GM12878 (cell line): ENCODE results near the gene EZH2. TPM values are rescaled to one million over a fixed set of nuclear protein-coding genes. Genes with fewer than 3 reads are reported as not detected.
A peak's percentile ranks its signal among the peaks of the same experiment; 100 is the strongest.

ENCODE experiments used
- ATAC-seq: fragments of 200-7000 bp; cut with Tn5 transposase; 3 replicates; pipeline ENCODE4 v1.9.1; 2020; ENCODE audit warnings: mild to moderate bottlenecking, moderate library complexity
- BruUV-seq: library from RNA; stranded (reverse); fragments of 400-500 nt; replicated peaks from 2 replicates; lab custom pipeline; 2021; lab: Mats Ljungman, UMichigan
- CTCF ChIA-PET: fragments of 300-600 bp; sonication (Branson Sonifier 250); formaldehyde crosslinking; extraction: SDS; loops from one replicate; lab custom pipeline; 2021; ENCODE audit warnings: inconsistent platforms; lab: Yijun Ruan, JAX
- POLR2A ChIA-PET: fragments of 350-600 bp; formaldehyde crosslinking; extraction: SDS; loops from one replicate; lab custom pipeline; 2021; ENCODE audit warnings: inconsistent platforms; lab: Charles Lee
- RAD21 ChIA-PET: fragments of 300-600 bp; sonication (Branson Sonifier 250); formaldehyde crosslinking; loops from one replicate; lab custom pipeline; 2023; ENCODE audit warnings: antibody characterized with exemption; ENCODE audit not compliant: unreplicated experiment; lab: Charles Lee
- SMC1A ChIA-PET: fragments of 300-600 bp; sonication (Branson Sonifier 250); formaldehyde crosslinking; loops from one replicate; lab custom pipeline; 2023; ENCODE audit not compliant: unreplicated experiment, uncharacterized antibody; lab: Charles Lee
- DNase-seq: peaks from one replicate; pipeline ENCODE4 v3.0.0-alpha.2; 2011; ENCODE audit warnings: low read depth, low spot score
- FAIRE-seq: peaks from 3 replicates; lab custom pipeline; 2011; peaks lifted over from hg19 to GRCh38; lab: Jason Lieb, UNC
- H2AFZ ChIP-seq: 2 replicates; pipeline ENCODE4 v1.6.0; 2011; ENCODE audit warnings: low read depth, low read length, control low read depth; ENCODE audit not compliant: control insufficient read depth
- H3K27ac ChIP-seq: 2 replicates; pipeline ENCODE4 v1.5.1; 2011; ENCODE audit warnings: control low read depth; ENCODE audit not compliant: control insufficient read depth, insufficient read depth
- H3K27me3 ChIP-seq, 2 experiments: replicated peaks in 1 of 2; 2 replicates each; pipeline versions ENCODE4 v1.6.0 to v1.6.1; 2011; ENCODE audit warnings: low read length in 1 of 2; ENCODE audit not compliant: control insufficient read depth in 2 of 2, insufficient read depth in 2 of 2
- H3K36me3 ChIP-seq, 2 experiments: 2 replicates each; pipeline ENCODE4 v1.5.1; 2011; ENCODE audit warnings: low read length in 1 of 2; ENCODE audit not compliant: control insufficient read depth in 2 of 2, insufficient read depth in 2 of 2
- H3K4me1 ChIP-seq: 2 replicates; pipeline ENCODE4 v1.6.1; 2011; ENCODE audit warnings: mild to moderate bottlenecking, low read length, moderate library complexity, mixed read lengths; ENCODE audit not compliant: control insufficient read depth, insufficient read depth
- H3K4me2 ChIP-seq: 2 replicates; pipeline ENCODE4 v1.6.0; 2011; ENCODE audit warnings: control low read depth; ENCODE audit not compliant: control insufficient read depth, insufficient read depth
- H3K4me3 ChIP-seq: fragments of 200-600 bp; sonication (generic); 2 replicates; pipeline ENCODE4 v1.5.1; 2016
- H3K79me2 ChIP-seq: 2 replicates; pipeline ENCODE4 v1.6.0; 2011; ENCODE audit warnings: low read length; ENCODE audit not compliant: control insufficient read depth, insufficient read depth
- H3K9ac ChIP-seq: 2 replicates; pipeline ENCODE4 v1.8.0; 2011; ENCODE audit warnings: low read length, control low read depth, mixed read lengths; ENCODE audit not compliant: control insufficient read depth, insufficient read depth
- H3K9me3 ChIP-seq: replicated peaks from 3 replicates; pipeline ENCODE4 v1.5.1; 2011; ENCODE audit warnings: mild to moderate bottlenecking, low read length; ENCODE audit not compliant: control insufficient read depth, insufficient read depth
- H4K20me1 ChIP-seq: 2 replicates; pipeline ENCODE4 v1.6.0; 2011; ENCODE audit not compliant: control insufficient read depth, insufficient read depth
- EED ChIP-seq: sonication (generic); IDR thresholded peaks from 2 replicates; pipeline ENCODE4 v1.6.1; 2016; ENCODE audit warnings: antibody characterized with exemption, low read depth
- ELK1 ChIP-seq: IDR thresholded peaks from 2 replicates; pipeline ENCODE4 v1.6.1; 2012; ENCODE audit warnings: low read depth, low read length, improper control_type of control experiment
- IKZF2 ChIP-seq, 2 experiments: fragments of 450-650 bp; IDR thresholded peaks; 2 replicates each; pipeline ENCODE4 v1.6.1; 2017; ENCODE audit warnings: mild to moderate bottlenecking in 2 of 2, moderate library complexity in 2 of 2
- MLLT1 ChIP-seq: fragments of 450-650 bp; IDR thresholded peaks from 2 replicates; pipeline ENCODE4 v1.6.1; 2016; ENCODE audit warnings: mild to moderate bottlenecking
- REST ChIP-seq: IDR thresholded peaks from 2 replicates; pipeline ENCODE4 v1.6.1; 2012; ENCODE audit warnings: mild to moderate bottlenecking, low read depth, low read length
- RUNX3 ChIP-seq: IDR thresholded peaks from 2 replicates; pipeline ENCODE4 v1.6.1; 2012; ENCODE audit warnings: low read length, inconsistent platforms
- SMC3 ChIP-seq: IDR thresholded peaks from 2 replicates; pipeline ENCODE4 v1.6.1; 2011; ENCODE audit warnings: low read length, improper control_type of control experiment, borderline replicate concordance
- TCF7 ChIP-seq: IDR thresholded peaks from 2 replicates; pipeline ENCODE4 v1.6.1; 2014; ENCODE audit warnings: antibody characterized with exemption, borderline replicate concordance
- ZSCAN29 ChIP-seq: fragments of 450-650 bp; IDR thresholded peaks from 2 replicates; pipeline ENCODE4 v1.6.1; 2017; ENCODE audit warnings: mild to moderate bottlenecking, moderate library complexity
- ZZZ3 ChIP-seq: IDR thresholded peaks from 2 replicates; pipeline ENCODE4 v1.6.1; 2011; ENCODE audit warnings: low read depth; ENCODE audit not compliant: control insufficient read depth, insufficient read length
- WGBS: methylation state at CpG from one replicate; pipeline ENCODE4 v1.1.6; 2016; ENCODE audit warnings: low lambda C conversion rate; ENCODE audit not compliant: insufficient replicate concordance, insufficient coverage; ENCODE audit errors: missing lambda C conversion rate; 5-methylcytosine and 5-hydroxymethylcytosine counted together
- in situ Hi-C: fragments of 300-500 bp; cut with MboI; formaldehyde crosslinking; loops from 9 replicates; pipeline ENCODE4 v1.14.3; 2018; ENCODE audit warnings: mixed read lengths
- intact Hi-C: fragments of 100-400 bp; cut with micrococcal nuclease; formaldehyde crosslinking; loops from one replicate; pipeline ENCODE4 v1.14.2; 2022; ENCODE audit not compliant: unreplicated experiment
- polyA plus RNA-seq, 11 experiments: library from polyadenylated mRNA; depleted of rRNA in 4 of 11; unstranded in 6 of 11; stranded (reverse) in 5 of 11; fragments of >200 nt; fragmentation: Nextera tagmentation in 4 of 11; fragmentation: Illumina TruSeq in 1 of 11; extraction: Ambion mirVana in 4 of 11; extraction: Trizol in 1 of 11; gene quantifications; 1 replicate in 1 of 11; 2 replicates in 10 of 11; pipeline versions ENCODE4 v1.2.1 to v1.2.3, GENCODE V29; 2011 to 2016; ENCODE audit warnings: inconsistent platforms in 2 of 11, missing spikeins in 2 of 11, low read depth in 1 of 11
- total RNA-seq, 4 experiments: library from RNA; depleted of rRNA in 3 of 4; stranded (reverse); fragments of >200 nt in 3 of 4; fragmentation: Illumina TruSeq in 1 of 4; extraction: Trizol in 1 of 4; gene quantifications; 2 replicates each; pipeline versions ENCODE4 v1.2.1 to v1.2.3, GENCODE V29; 2013 to 2021
- TF ChIP-seq, protein P1 (sequence below): fragments of 450-650 bp; IDR thresholded peaks from 2 replicates; pipeline ENCODE4 v1.6.1; 2017; ENCODE audit warnings: low read depth, mild to moderate bottlenecking, moderate library complexity

Gene EZH2
- total and polyA plus RNA-seq, 10 of the 15 experiments (the other 5 are each of a cell fraction or from before 2014, with no cell fraction given) = 19.4 to 69.6 (median 40.8) TPM

- no peaks in the 10 kb centered on the region for H3K9me3 ChIP-seq
- peak overlapping the region; percentile 59 for H2AFZ ChIP-seq
- 1% methylated on average over 12 of the region's 12 CpGs for WGBS
- H3K36me3 ChIP-seq = peaks cover 0 to 3% of the 10 kb centered on the region in 2 experiments; a peak in 1 of 4 replicates
- no TSS peak for BruUV-seq
- RAD21 ChIA-PET = interaction anchor here (1.4 to 1.5 kb wide), 4 partner anchors 10 to 80 kb away, joined by 4 to 7 read pairs (median 4); no protein-coding TSS in a partner anchor
- POLR2A ChIA-PET = interaction anchor here (0.8 to 1.7 kb wide), 6 partner anchors 9 to 183 kb away, joined by 3 to 14 read pairs (median 4); no protein-coding TSS in a partner anchor
- H4K20me1 ChIP-seq = no peaks in the 10 kb centered on the region
- DNase-seq (no peak), FAIRE-seq (peak; percentile 49), ATAC-seq (no peak)
- H3K79me2 ChIP-seq = peaks cover 68% of the 10 kb centered on the region
- in situ Hi-C loops = no loop called here
- no peaks in the 10 kb centered on the region for H3K27me3 ChIP-seq
- peak overlapping the region; percentile 72 for H3K9ac ChIP-seq
- peak overlapping the region; percentile 84 for H3K4me3 ChIP-seq
- peak overlapping the region; percentile 72 for H3K27ac ChIP-seq
- TF ChIP-seq ELK1 (no peak), ZZZ3 (no peak), RUNX3 (0 out of 2 replicates have a peak, but pooled peaks have one; percentile 7), MLLT1 (0 out of 2 replicates have a peak, but pooled peaks have one; percentile 25), EED (0 out of 2 replicates have a peak, but pooled peaks have one; percentile 14), SMC3 (no peak), TCF7 (no peak), REST (no peak), ZSCAN29 (no peak), IKZF2 (IDR thresholded peaks at IDR 0.05) (peak in 1 of 2 experiments; percentile 43; a peak in 1 of 4 replicates)
- TF ChIP-seq, protein P1, sequence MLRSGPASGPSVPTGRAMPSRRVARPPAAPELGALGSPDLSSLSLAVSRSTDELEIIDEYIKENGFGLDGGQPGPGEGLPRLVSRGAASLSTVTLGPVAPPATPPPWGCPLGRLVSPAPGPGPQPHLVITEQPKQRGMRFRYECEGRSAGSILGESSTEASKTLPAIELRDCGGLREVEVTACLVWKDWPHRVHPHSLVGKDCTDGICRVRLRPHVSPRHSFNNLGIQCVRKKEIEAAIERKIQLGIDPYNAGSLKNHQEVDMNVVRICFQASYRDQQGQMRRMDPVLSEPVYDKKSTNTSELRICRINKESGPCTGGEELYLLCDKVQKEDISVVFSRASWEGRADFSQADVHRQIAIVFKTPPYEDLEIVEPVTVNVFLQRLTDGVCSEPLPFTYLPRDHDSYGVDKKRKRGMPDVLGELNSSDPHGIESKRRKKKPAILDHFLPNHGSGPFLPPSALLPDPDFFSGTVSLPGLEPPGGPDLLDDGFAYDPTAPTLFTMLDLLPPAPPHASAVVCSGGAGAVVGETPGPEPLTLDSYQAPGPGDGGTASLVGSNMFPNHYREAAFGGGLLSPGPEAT = 0 out of 2 replicates have a peak, but pooled peaks have one; percentile 20
- H3K4me2 ChIP-seq = peak overlapping the region; percentile 92
- CTCF ChIA-PET = interaction anchor here (1.2 to 1.9 kb wide), 3 partner anchors 10 to 309 kb away, joined by 4 to 6 read pairs (median 6); no protein-coding TSS in a partner anchor
- SMC1A ChIA-PET = interaction anchor here (0.8 to 1.6 kb wide), 9 partner anchors 9 to 307 kb away, joined by 3 to 8 read pairs (median 3); no protein-coding TSS in a partner anchor
- no peaks in the 10 kb centered on the region for H3K4me1 ChIP-seq
- intact Hi-C loops = loop anchor here (5.0 to 10.0 kb wide), 3 partner anchors 104 to 178 kb away; partner anchors contain the start of gene PDIA4
Observed at GRCh38 chr7:148882841-148883265, 1.2 kb downstream of the EZH2 start.
